Heart left ventricle (tissue), 16 donors: ENCODE measurements around the gene LUZP4. TPM values are rescaled to one million over a fixed set of nuclear protein-coding genes. Genes with fewer than 3 reads are reported as not detected.
A peak's percentile ranks its signal among the peaks of the same experiment; 100 is the strongest.

Experiments
- ATAC-seq, 4 donors: fragments of 200-7000 bp; cut with Tn5 transposase; one replicate each; pipeline ENCODE4 v1.9.1; 2020 to 2022; ENCODE audit warnings: moderate library complexity in 4 of 4, mild to moderate bottlenecking in 3 of 4, moderate number of reproducible peaks in 1 of 4
- DNase-seq, 5 donors: peaks; one replicate each; pipeline ENCODE4 v3.0.0-alpha.2; 2020
- H3K27ac ChIP-seq, 12 donors: fragments of 200-600 bp; sonication (generic) in 4 of 12; one replicate each; pipeline versions ENCODE4 v1.5.0 to v1.8.0; 2016 to 2022; ENCODE audit warnings: mild to moderate bottlenecking in 2 of 12
- H3K27me3 ChIP-seq, 9 donors: fragments of 200-600 bp; sonication (generic) in 2 of 9; one replicate each; pipeline versions ENCODE4 v1.5.1 to v1.8.0; 2016 to 2022; ENCODE audit warnings: mild to moderate bottlenecking in 3 of 9
- H3K36me3 ChIP-seq, 9 donors: fragments of 200-600 bp; sonication (generic) in 2 of 9; one replicate each; pipeline versions ENCODE4 v1.5.0 to v1.8.0; 2018 to 2022; ENCODE audit warnings: mild to moderate bottlenecking in 2 of 9
- H3K4me1 ChIP-seq, 12 donors: fragments of 200-600 bp; sonication (generic) in 4 of 12; one replicate each; pipeline versions ENCODE4 v1.5.0 to v1.8.0; 2016 to 2022; ENCODE audit warnings: mild to moderate bottlenecking in 3 of 12
- H3K4me3 ChIP-seq, 12 donors: fragments of 200-600 bp; sonication (generic) in 4 of 12; one replicate each; pipeline versions ENCODE4 v1.5.0 to v1.8.0; 2017 to 2022; ENCODE audit warnings: mild to moderate bottlenecking in 9 of 12, moderate library complexity in 4 of 12
- H3K9me3 ChIP-seq, 12 donors: fragments of 200-600 bp; sonication (generic) in 4 of 12; one replicate each; pipeline versions ENCODE4 v1.5.0 to v1.8.0; 2016 to 2022; ENCODE audit warnings: mild to moderate bottlenecking in 1 of 12
- CTCF ChIP-seq, 12 donors: fragments of 200-600 bp; sonication (generic) in 4 of 12; IDR thresholded peaks; one replicate each; pipeline versions ENCODE4 v1.5.0 to v1.8.0; 2018 to 2022; ENCODE audit warnings: antibody characterized with exemption in 12 of 12, mild to moderate bottlenecking in 5 of 12
- POLR2A ChIP-seq, 2 donors: fragments of 450-650 bp; IDR thresholded peaks; one replicate each; pipeline ENCODE4 v1.6.1; 2017; ENCODE audit warnings: antibody characterized with exemption in 2 of 2, mild to moderate bottlenecking in 2 of 2, moderate library complexity in 2 of 2
- WGBS, 4 donors: extraction: QIAGEN DNeasy Blood & Tissue Kit in 2 of 4; methylation state at CpG; one replicate each; pipeline versions ENCODE4 v1.1.5 to v1.1.7; 2013 to 2018; 5-methylcytosine and 5-hydroxymethylcytosine counted together
- intact Hi-C, 10 donors: fragments of 100-400 bp; cut with DNase I; formaldehyde crosslinking; loops; one replicate each; pipeline versions ENCODE4 v1.11.1 to v1.14.2; 2022
- polyA plus RNA-seq, 2 donors: library from polyadenylated mRNA; stranded (reverse); fragments of 200-250 nt; gene quantifications; one replicate each; pipeline ENCODE4 v1.2.3, GENCODE V29; 2013
- total RNA-seq, 9 donors: library from RNA; depleted of rRNA in 2 of 9; stranded (reverse); fragments of >200 nt in 2 of 9; fragmentation: NEBNext Ultra II Directional in 3 of 9; extraction: Animal tissue kit (Norgen Biotek cat#: 25700) in 3 of 9; gene quantifications; one replicate each; pipeline versions ENCODE4 v1.1.0 to v1.2.4, GENCODE V29; 2016 to 2023
- donor health status: ischemic (EF 13 %, LVEDD 7.1; RV severe dilation, severe dysfunction).
- donor health status: healthy with polysubstance abuse.
- donor health status: DM: no; HTN: yes; CAD: no.
- donor health status: DM: no; HTN: no; CAD: no.
- donor health status: ischemic (EF 25% LVEDD 6.9; RV normal size, moderate dysfunction).
- donor health status: ischemic (EF 25% LVEDD 5.7; RV mildly dilated, moderate dysfunction).
- donor health status: healthy.
- donor health status: DM: yes; HTN: yes; CAD: no.
- donor health status: ischemic (EF 35%, LVEDD 5.7; RV mildly dilated, moderate dysfunction).
- donor health status: nonischemic (EF 11% LVEDD 7.7; RV severe dilation, severe dysfunction).
- donor health status: DM: yes; HTN: yes; CAD: no.
- donor health status: PGD.
- donor health status: ischemic (EF 29% LVEDD 5.4; RV normal size, mild dysfunction).
- donor health status: nonischemic (EF 23%, LVEDD 6.1; RV moderate dilation, normal function).

The LUZP4 gene
- total and polyA plus RNA-seq, 11 donors = not detected

GRCh38 chrX:115332832-115333231 is 43.3 kb downstream of the LUZP4 start:
- Histone ChIP-seq H3K27me3 (peaks cover 0 to 16% (median 0%) of the 10 kb centered on the region in 9 donors), H3K4me3 (no peak overlapping the region), H3K36me3 (no peaks in the 10 kb centered on the region), H3K27ac (no peak overlapping the region), H3K9me3 (no peaks in the 10 kb centered on the region), H3K4me1 (peaks cover 0 to 10% (median 0%) of the 10 kb centered on the region in 12 donors)
- WGBS, 4 donors = 50 to 83% (median 69%) methylated on average over 4 of the region's 4 CpGs
- intact Hi-C loops = loop anchor here in 8 of 10 donors (5.0 to 10.0 kb wide), 6 partner anchors 229 to 359 kb away; partner anchors contain the start of gene PLS3 (in 5 of the 8)
- ATAC-seq (no peak), DNase-seq (no peak)
- no peak for TF ChIP-seq CTCF (IDR thresholded peaks at IDR 0.05)
- TF ChIP-seq POLR2A (IDR thresholded peaks at IDR 0.05) = no peak

- TF ChIP-seq CTCF (IDR thresholded peaks at IDR 0.05) (no peak), POLR2A (IDR thresholded peaks at IDR 0.05) (no peak)
- Histone ChIP-seq H3K27me3 (peaks cover 0 to 16% (median 0%) of the 10 kb centered on the region in 9 donors), H3K4me1 (peaks cover 0 to 10% (median 0%) of the 10 kb centered on the region in 12 donors), H3K9me3 (no peaks in the 10 kb centered on the region), H3K27ac (no peak overlapping the region), H3K4me3 (no peak overlapping the region), H3K36me3 (no peaks in the 10 kb centered on the region)
- ATAC-seq (no peak), DNase-seq (no peak)
- WGBS, 4 donors = 57 to 81% (median 70%) methylated on average over 6 of the region's 6 CpGs
- intact Hi-C loops = loop anchor here in 8 of 10 donors (5.0 to 10.0 kb wide), 6 partner anchors 229 to 359 kb away; partner anchors contain the start of gene PLS3 (in 5 of the 8)
Measured at GRCh38 chrX:115333446-115333845, 43.9 kb downstream of the LUZP4 start.

GRCh38 chrX:115337491-115338144 is 48.1 kb downstream of the LUZP4 start:
- WGBS, 4 donors = 35 to 54% (median 49%) methylated on average over 5 of the region's 5 CpGs
- H3K27me3 ChIP-seq = peaks cover 0 to 18% (median 0%) of the 10 kb centered on the region in 9 donors
- no peak overlapping the region for H3K4me3 ChIP-seq
- peak overlapping the region in 3 of 12 donors; percentile 17 to 31 (median 26) for H3K27ac ChIP-seq
- H3K9me3 ChIP-seq = no peaks in the 10 kb centered on the region
- peak in 3 of 4 donors; percentile 32 to 42 (median 41) for ATAC-seq
- DNase-seq = peak in 3 of 5 donors; percentile 10 to 32 (median 29)
- TF ChIP-seq CTCF (IDR thresholded peaks at IDR 0.05) (no peak), POLR2A (IDR thresholded peaks at IDR 0.05) (no peak)
- H3K4me1 ChIP-seq = peaks cover 0 to 5% (median 0%) of the 10 kb centered on the region in 12 donors
- no peaks in the 10 kb centered on the region for H3K36me3 ChIP-seq
- intact Hi-C loops = loop anchor here in 3 of 10 donors (5.0 to 10.0 kb wide), 3 partner anchors 227 to 350 kb away; partner anchors contain the start of gene PLS3 (in 2 of the 3)

GRCh38 chrX:115339441-115340025 is 50.0 kb downstream of the LUZP4 start:
- Histone ChIP-seq H3K27me3 (peaks cover 0 to 12% (median 0%) of the 10 kb centered on the region in 9 donors), H3K9me3 (no peaks in the 10 kb centered on the region), H3K27ac (no peak overlapping the region), H3K4me1 (peaks cover 0 to 6% (median 0%) of the 10 kb centered on the region in 12 donors), H3K36me3 (no peaks in the 10 kb centered on the region), H3K4me3 (no peak overlapping the region)
- no peak for TF ChIP-seq POLR2A (IDR thresholded peaks at IDR 0.05)
- no peak for TF ChIP-seq CTCF (IDR thresholded peaks at IDR 0.05)
- intact Hi-C loops = loop anchor here in 5 of 10 donors (5.0 to 10.0 kb wide), 5 partner anchors 55 to 348 kb away; partner anchors contain the start of gene PLS3 (in 2 of the 5)
- ATAC-seq (no peak), DNase-seq (no peak)
- WGBS, 4 donors = 40 to 71% (median 55%) methylated on average over 3 of the region's 3 CpGs
